Measurements from ENCODE around the gene BMX. TPM values are rescaled to one million over a fixed set of nuclear protein-coding genes. Genes with fewer than 3 reads are reported as not detected.

Gene BMX
- total and polyA plus RNA-seq, 9 of the 15 experiments (the other 6 are each of a cell fraction or from before 2014, with no cell fraction given) = 0.45 to 4.2 (median 1.8) TPM

DNA sequence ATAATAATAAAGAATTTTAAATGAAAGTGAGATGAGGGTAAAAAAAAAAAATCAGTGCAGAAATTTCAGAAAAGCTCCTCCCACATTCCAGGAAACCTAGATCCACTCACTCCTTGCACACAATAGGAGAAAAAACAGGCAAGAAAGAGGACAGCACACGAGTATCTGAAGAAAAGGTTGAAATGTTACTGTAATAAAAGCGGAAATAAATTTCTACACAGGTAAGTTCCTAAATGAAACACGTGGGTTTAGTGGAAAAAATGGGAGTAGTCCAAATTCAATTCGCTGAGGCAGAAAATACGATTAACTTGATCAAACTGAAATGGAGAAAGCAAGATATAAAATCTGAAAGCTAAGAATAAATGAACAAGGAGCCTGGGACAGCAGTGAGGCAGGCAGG is 102.2 kb downstream of the BMX start:
- no peak for ATAC-seq
- H3K4me2 ChIP-seq (ENCODE audit: insufficient read depth, low read length) = no peak overlapping the region
- in situ Hi-C loops (cut with MboI) = no loop called here
- no peak overlapping the region for H3K4me3 ChIP-seq
- no peak overlapping the region for H2AFZ ChIP-seq (ENCODE audit: low read depth, low read length)
- POLR2A ChIA-PET = no interaction called here
- no peaks in the 10 kb centered on the region for H3K9me3 ChIP-seq (replicated peaks; ENCODE audit: control insufficient read depth, insufficient read depth, low read depth, low read length)
- no peak for FAIRE-seq
- intact Hi-C loops (cut with micrococcal nuclease) = no loop called here
- DNase-seq (ENCODE audit: extremely low read depth in 1 of 4, low spot score in 3 of 4) = no peak
- no peak overlapping the region for H3K27ac ChIP-seq (ENCODE audit: extremely low read depth, low read depth, low read length)
- TF ChIP-seq BDP1 (IDR thresholded peaks at IDR 0.05; ENCODE audit: insufficient read depth, insufficient read length) (no peak), MCM7 (IDR thresholded peaks at IDR 0.05) (no peak), SRSF3 (IDR thresholded peaks at IDR 0.05; ENCODE audit: insufficient read depth, low read length) (no peak), EP300 (IDR thresholded peaks at IDR 0.05; ENCODE audit: low read length) (no peak), SNRNP70 (optimal IDR thresholded peaks at IDR 0.05; ENCODE audit: low read depth, low read length) (no peak), ZFP1 (CRISPR knock-in tag; IDR thresholded peaks at IDR 0.05) (no peak), ZNF586 (CRISPR knock-in tag; conservative IDR thresholded peaks at IDR 0.05) (no peak), ZNF212 (CRISPR knock-in tag; IDR thresholded peaks at IDR 0.05) (no peak)
- TF ChIP-seq, protein P1, sequence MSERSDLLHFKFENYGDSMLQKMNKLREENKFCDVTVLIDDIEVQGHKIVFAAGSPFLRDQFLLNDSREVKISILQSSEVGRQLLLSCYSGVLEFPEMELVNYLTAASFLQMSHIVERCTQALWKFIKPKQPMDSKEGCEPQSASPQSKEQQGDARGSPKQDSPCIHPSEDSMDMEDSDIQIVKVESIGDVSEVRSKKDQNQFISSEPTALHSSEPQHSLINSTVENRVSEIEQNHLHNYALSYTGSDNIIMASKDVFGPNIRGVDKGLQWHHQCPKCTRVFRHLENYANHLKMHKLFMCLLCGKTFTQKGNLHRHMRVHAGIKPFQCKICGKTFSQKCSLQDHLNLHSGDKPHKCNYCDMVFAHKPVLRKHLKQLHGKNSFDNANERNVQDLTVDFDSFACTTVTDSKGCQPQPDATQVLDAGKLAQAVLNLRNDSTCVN (CRISPR knock-in tag; IDR thresholded peaks at IDR 0.05) = no peak
- TF ChIP-seq, protein P2, sequence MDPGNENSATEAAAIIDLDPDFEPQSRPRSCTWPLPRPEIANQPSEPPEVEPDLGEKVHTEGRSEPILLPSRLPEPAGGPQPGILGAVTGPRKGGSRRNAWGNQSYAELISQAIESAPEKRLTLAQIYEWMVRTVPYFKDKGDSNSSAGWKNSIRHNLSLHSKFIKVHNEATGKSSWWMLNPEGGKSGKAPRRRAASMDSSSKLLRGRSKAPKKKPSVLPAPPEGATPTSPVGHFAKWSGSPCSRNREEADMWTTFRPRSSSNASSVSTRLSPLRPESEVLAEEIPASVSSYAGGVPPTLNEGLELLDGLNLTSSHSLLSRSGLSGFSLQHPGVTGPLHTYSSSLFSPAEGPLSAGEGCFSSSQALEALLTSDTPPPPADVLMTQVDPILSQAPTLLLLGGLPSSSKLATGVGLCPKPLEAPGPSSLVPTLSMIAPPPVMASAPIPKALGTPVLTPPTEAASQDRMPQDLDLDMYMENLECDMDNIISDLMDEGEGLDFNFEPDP (CRISPR knock-in tag; IDR thresholded peaks at IDR 0.05) = no peak
- no TSS peak for BruUV-seq (replicated peaks)
- no peak overlapping the region for H3K9ac ChIP-seq (ENCODE audit: insufficient read depth in 1 of 2, low read depth in 2 of 2, low read length in 2 of 2)
- H3K36me3 ChIP-seq (ENCODE audit: control insufficient read depth, insufficient read depth, low read length) = no peaks in the 10 kb centered on the region
- CTCF ChIA-PET (ENCODE audit: low intra/inter-chr PET ratio) = no interaction called here
- no peaks in the 10 kb centered on the region for H3K79me2 ChIP-seq (ENCODE audit: control insufficient read depth, insufficient read depth, low read length)
- no peaks in the 10 kb centered on the region for H3K4me1 ChIP-seq (replicated peaks in 1 of 2; ENCODE audit: control insufficient read depth in 2 of 2, insufficient read depth in 2 of 2, low read length in 2 of 2)
- H4K20me1 ChIP-seq (replicated peaks; ENCODE audit: control insufficient read depth, insufficient read depth, low read length) = no peaks in the 10 kb centered on the region
- H3K27me3 ChIP-seq (ENCODE audit: control insufficient read depth in 2 of 2, insufficient read depth in 2 of 2, low read length in 2 of 2) = no peaks in the 10 kb centered on the region
- WGBS (ENCODE audit: insufficient coverage, low coverage, missing lambda C conversion rate) = 17% methylated on average over 5 of the region's 5 CpGs
- H3K9me1 ChIP-seq (ENCODE audit: control insufficient read depth, insufficient read depth, low read length) = no peaks in the 10 kb centered on the region
